Measurements from ENCODE around the gene KIRREL3. TPM values are rescaled to one million over a fixed set of nuclear protein-coding genes. Genes with fewer than 3 reads are reported as not detected.

The KIRREL3 gene
- total and polyA plus RNA-seq, 2 donors (not counting 3 experiments of a cell fraction or from before 2014, with no cell fraction given): not detected

DNA sequence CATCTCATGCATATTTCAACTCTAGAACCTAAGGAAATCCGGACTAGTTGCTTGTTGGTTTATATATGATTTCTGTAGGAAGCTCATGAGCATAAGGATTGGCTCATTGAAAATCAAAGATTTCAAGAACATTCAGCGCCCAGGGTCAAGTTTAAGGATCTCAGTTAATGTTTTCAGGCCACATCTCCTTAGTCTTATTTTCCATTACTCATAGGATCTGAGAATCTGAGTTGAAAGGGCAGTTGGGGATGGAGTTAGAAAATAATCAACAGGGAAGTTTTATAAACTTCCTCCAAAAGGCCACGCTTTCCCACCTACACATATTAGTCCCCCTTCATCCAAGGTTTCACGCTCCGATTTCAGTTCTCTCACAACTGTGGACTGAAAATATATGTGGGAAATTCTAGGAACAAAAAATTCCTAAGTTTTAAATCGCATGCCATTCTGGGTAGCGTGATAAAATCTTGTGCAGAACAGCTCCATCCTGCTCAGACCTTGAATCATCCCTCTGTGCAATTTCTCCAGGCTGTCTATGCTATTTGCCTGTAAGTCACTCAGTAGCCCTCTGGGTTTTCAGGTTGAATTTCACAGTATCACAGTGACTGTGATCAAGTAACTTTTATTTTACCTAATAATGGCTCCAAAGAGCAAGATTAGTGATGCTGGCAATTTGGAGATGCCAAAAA lies 160.2 kb downstream of the KIRREL3 start:
- FAIRE-seq: no peak
- H3K27ac ChIP-seq (ENCODE audit: insufficient read depth, low read depth, low read length): no peak overlapping the region
- no peaks in the 10 kb centered on the region for H3K9me3 ChIP-seq (replicated peaks; ENCODE audit: control insufficient read depth, insufficient read depth, low read length)
- no peaks in the 10 kb centered on the region for H3K4me1 ChIP-seq (ENCODE audit: control insufficient read depth, extremely low read depth, insufficient read depth, low read length)
- no TSS peak for BruUV-seq (replicated peaks)
- H3K9ac ChIP-seq (replicated peaks; ENCODE audit: extremely low read depth, insufficient read depth, low read length): no peak overlapping the region
- dilution Hi-C loops (cut with MboI; ENCODE audit: extremely low pct_ligation_motif_present, low sequenced_read_pairs): no loop called here
- no peaks in the 10 kb centered on the region for H3K36me3 ChIP-seq (ENCODE audit: control insufficient read depth in 2 of 2, extremely low read depth in 1 of 2, insufficient read depth in 2 of 2, low read length in 2 of 2)
- intact Hi-C loops (cut with micrococcal nuclease): no loop called here
- TF ChIP-seq GATA2 (IDR thresholded peaks at IDR 0.05; ENCODE audit: insufficient read depth, insufficient read length, low read depth, low read length): no peak
- TF ChIP-seq POLR2A (IDR thresholded peaks at IDR 0.05; ENCODE audit: low read depth, low read length): no peak
- TF ChIP-seq FOS (IDR thresholded peaks at IDR 0.05; ENCODE audit: borderline replicate concordance, insufficient read depth, low read length): no peak
- H3K9me1 ChIP-seq (replicated peaks; ENCODE audit: control insufficient read depth, extremely low read depth, insufficient read depth, low read length): no peaks in the 10 kb centered on the region
- no peaks in the 10 kb centered on the region for H4K20me1 ChIP-seq (replicated peaks; ENCODE audit: control insufficient read depth, extremely low read depth, insufficient read depth, low read length)
- ChIA-PET POLR2A (no interaction called here), CTCF (no interaction called here)
- no peaks in the 10 kb centered on the region for H3K79me2 ChIP-seq (ENCODE audit: control insufficient read depth, insufficient read depth, low read length)
- no peak for DNase-seq (ENCODE audit: low read depth, low spot score)
- no peak overlapping the region for H3K4me2 ChIP-seq (ENCODE audit: insufficient read depth, low read length)
- H3K27me3 ChIP-seq (ENCODE audit: control insufficient read depth in 2 of 2, insufficient read depth in 2 of 2, low read length in 2 of 2): no peaks in the 10 kb centered on the region
- no peak overlapping the region for H3K4me3 ChIP-seq (replicated peaks in 1 of 3; ENCODE audit: insufficient read depth in 1 of 3, low read depth in 1 of 3, low read length in 3 of 3)
- H2AFZ ChIP-seq (ENCODE audit: low read depth, low read length): no peak overlapping the region

DNA sequence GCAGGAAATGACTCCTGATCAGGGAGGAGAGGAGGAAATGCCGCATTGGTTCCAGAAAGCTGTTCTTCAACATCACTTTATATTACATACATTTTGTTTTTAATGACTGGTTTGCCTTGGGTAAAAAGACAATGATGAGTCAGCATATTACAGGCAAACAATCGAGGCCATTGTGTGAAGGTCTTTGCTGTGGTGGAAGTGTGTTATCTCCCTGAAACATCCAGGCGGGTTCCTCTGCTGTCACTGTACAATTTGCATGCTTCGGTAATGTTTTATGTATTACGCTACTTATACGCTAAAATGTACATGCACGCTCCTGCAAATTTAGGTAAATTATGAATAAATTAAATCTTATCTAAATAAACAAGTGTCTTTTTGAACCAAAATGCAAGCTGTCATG lies 161.1 kb downstream of the KIRREL3 start:
- DNase-seq (ENCODE audit: low read depth, low spot score) (no peak), FAIRE-seq (no peak)
- Histone ChIP-seq H3K27ac (ENCODE audit: insufficient read depth, low read depth, low read length) (no peak overlapping the region), H3K9ac (replicated peaks; ENCODE audit: extremely low read depth, insufficient read depth, low read length) (no peak overlapping the region), H3K4me2 (ENCODE audit: insufficient read depth, low read length) (no peak overlapping the region), H3K9me3 (replicated peaks; ENCODE audit: control insufficient read depth, insufficient read depth, low read length) (no peaks in the 10 kb centered on the region), H4K20me1 (replicated peaks; ENCODE audit: control insufficient read depth, extremely low read depth, insufficient read depth, low read length) (no peaks in the 10 kb centered on the region), H3K4me1 (ENCODE audit: control insufficient read depth, extremely low read depth, insufficient read depth, low read length) (no peaks in the 10 kb centered on the region), H3K9me1 (replicated peaks; ENCODE audit: control insufficient read depth, extremely low read depth, insufficient read depth, low read length) (no peaks in the 10 kb centered on the region), H3K79me2 (ENCODE audit: control insufficient read depth, insufficient read depth, low read length) (no peaks in the 10 kb centered on the region), H3K27me3 (ENCODE audit: control insufficient read depth in 2 of 2, insufficient read depth in 2 of 2, low read length in 2 of 2) (no peaks in the 10 kb centered on the region), H2AFZ (ENCODE audit: low read depth, low read length) (no peak overlapping the region), H3K4me3 (replicated peaks in 1 of 3; ENCODE audit: insufficient read depth in 1 of 3, low read depth in 1 of 3, low read length in 3 of 3) (no peak overlapping the region), H3K36me3 (ENCODE audit: control insufficient read depth in 2 of 2, extremely low read depth in 1 of 2, insufficient read depth in 2 of 2, low read length in 2 of 2) (no peaks in the 10 kb centered on the region)
- TF ChIP-seq EZH2 (IDR thresholded peaks at IDR 0.05; ENCODE audit: borderline replicate concordance, low read depth, low read length, severe bottlenecking) (no peak), POLR2A (IDR thresholded peaks at IDR 0.05; ENCODE audit: low read depth, low read length) (no peak), POLR2AphosphoS5 (IDR thresholded peaks at IDR 0.05; ENCODE audit: insufficient read depth, low read depth, low read length) (no peak), JUN (IDR thresholded peaks at IDR 0.05; ENCODE audit: borderline replicate concordance, insufficient read depth, insufficient read length, low read depth) (no peak), MYC (IDR thresholded peaks at IDR 0.05; ENCODE audit: low read depth, low read length) (no peak), FOS (IDR thresholded peaks at IDR 0.05; ENCODE audit: borderline replicate concordance, insufficient read depth, low read length) (no peak), GATA2 (IDR thresholded peaks at IDR 0.05; ENCODE audit: insufficient read depth, insufficient read length, low read depth, low read length) (no peak)
- TF ChIP-seq, protein P1, sequence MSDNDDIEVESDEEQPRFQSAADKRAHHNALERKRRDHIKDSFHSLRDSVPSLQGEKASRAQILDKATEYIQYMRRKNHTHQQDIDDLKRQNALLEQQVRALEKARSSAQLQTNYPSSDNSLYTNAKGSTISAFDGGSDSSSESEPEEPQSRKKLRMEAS (IDR thresholded peaks at IDR 0.05; ENCODE audit: insufficient read depth, insufficient read length): no peak
- TF ChIP-seq, protein P2, sequence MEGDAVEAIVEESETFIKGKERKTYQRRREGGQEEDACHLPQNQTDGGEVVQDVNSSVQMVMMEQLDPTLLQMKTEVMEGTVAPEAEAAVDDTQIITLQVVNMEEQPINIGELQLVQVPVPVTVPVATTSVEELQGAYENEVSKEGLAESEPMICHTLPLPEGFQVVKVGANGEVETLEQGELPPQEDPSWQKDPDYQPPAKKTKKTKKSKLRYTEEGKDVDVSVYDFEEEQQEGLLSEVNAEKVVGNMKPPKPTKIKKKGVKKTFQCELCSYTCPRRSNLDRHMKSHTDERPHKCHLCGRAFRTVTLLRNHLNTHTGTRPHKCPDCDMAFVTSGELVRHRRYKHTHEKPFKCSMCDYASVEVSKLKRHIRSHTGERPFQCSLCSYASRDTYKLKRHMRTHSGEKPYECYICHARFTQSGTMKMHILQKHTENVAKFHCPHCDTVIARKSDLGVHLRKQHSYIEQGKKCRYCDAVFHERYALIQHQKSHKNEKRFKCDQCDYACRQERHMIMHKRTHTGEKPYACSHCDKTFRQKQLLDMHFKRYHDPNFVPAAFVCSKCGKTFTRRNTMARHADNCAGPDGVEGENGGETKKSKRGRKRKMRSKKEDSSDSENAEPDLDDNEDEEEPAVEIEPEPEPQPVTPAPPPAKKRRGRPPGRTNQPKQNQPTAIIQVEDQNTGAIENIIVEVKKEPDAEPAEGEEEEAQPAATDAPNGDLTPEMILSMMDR (IDR thresholded peaks at IDR 0.05; ENCODE audit: extremely low read depth in 1 of 2, insufficient read depth in 1 of 2, low read depth in 1 of 2, low read length in 2 of 2): no peak
- no TSS peak for BruUV-seq (replicated peaks)
- intact Hi-C loops (cut with micrococcal nuclease): no loop called here
- CTCF ChIA-PET: no interaction called here
- POLR2A ChIA-PET: no interaction called here
- dilution Hi-C loops (cut with MboI; ENCODE audit: extremely low pct_ligation_motif_present, low sequenced_read_pairs): no loop called here

Measured in endothelial cell of umbilical vein (primary cell).